Gastrocnemius medialis (tissue), 4 donors: ENCODE measurements around the gene SELENOF. TPM values are rescaled to one million over a fixed set of nuclear protein-coding genes. Genes with fewer than 3 reads are reported as not detected.

Experiments
- ATAC-seq, 2 donors: fragments of 150-250 bp; one replicate each; pipeline ENCODE4 v1.9.1; 2016
- DNase-seq, 2 donors: peaks; one replicate each; pipeline ENCODE4 v3.0.0-alpha.2; 2019
- H3K27ac ChIP-seq, 4 donors: fragments of 200-600 bp; sonication (generic); 1 replicate in 1 of 4; 2 replicates in 3 of 4; pipeline ENCODE4 v1.5.1; 2016 to 2018; ENCODE audit warnings: mild to moderate bottlenecking in 2 of 4, moderate library complexity in 1 of 4
- H3K27me3 ChIP-seq, 3 donors: fragments of 200-600 bp; sonication (generic) in 2 of 3; 1 replicate in 1 of 3; 2 replicates in 2 of 3; pipeline versions ENCODE4 v1.5.1 to v1.6.0; 2016 to 2019; ENCODE audit warnings: mild to moderate bottlenecking in 1 of 3, moderate library complexity in 1 of 3
- H3K36me3 ChIP-seq, 2 donors: fragments of 200-600 bp; sonication (generic) in 1 of 2; one replicate each; pipeline ENCODE4 v1.5.1; 2017 to 2018
- H3K4me1 ChIP-seq, 2 donors: fragments of 200-600 bp; sonication (generic) in 1 of 2; one replicate each; pipeline ENCODE4 v1.5.1; 2016 to 2017; ENCODE audit warnings: mild to moderate bottlenecking in 2 of 2
- H3K4me3 ChIP-seq, 4 donors: fragments of 200-600 bp; sonication (generic) in 3 of 4; 1 replicate in 1 of 4; 2 replicates in 3 of 4; pipeline ENCODE4 v1.5.1; 2016 to 2019; ENCODE audit warnings: mild to moderate bottlenecking in 2 of 4
- H3K9me3 ChIP-seq, 3 donors: fragments of 200-600 bp; sonication (generic) in 2 of 3; 1 replicate in 1 of 3; 2 replicates in 2 of 3; pipeline ENCODE4 v1.5.1; 2016 to 2019
- POLR2A ChIP-seq, 2 donors: fragments of 450-650 bp; IDR thresholded peaks; one replicate each; pipeline ENCODE4 v1.6.1; 2017; ENCODE audit warnings: antibody characterized with exemption in 2 of 2, mild to moderate bottlenecking in 2 of 2, moderate library complexity in 2 of 2
- in situ Hi-C, 4 donors: fragments of 200-750 bp; cut with MboI; loops; one replicate each; pipeline versions ENCODE4 v1.15.0 to v1.8.0; 2017; ENCODE audit warnings: low sequenced_read_pairs in 4 of 4
- intact Hi-C: fragments of 100-400 bp; cut with DNase I; formaldehyde crosslinking; loops from one replicate; pipeline ENCODE4 v1.15.1; 2023; ENCODE audit warnings: low total_unique reads
- total RNA-seq, 4 donors: library from RNA; depleted of rRNA; stranded (reverse); fragments of >200 nt; gene quantifications; one replicate each; pipeline versions ENCODE4 v1.1.0 to v1.2.3, GENCODE V29; 2016
- TF ChIP-seq, protein P1 (sequence below), 5 experiments: fragments of 450-650 bp in 3 of 5; fragments of 200-600 bp in 2 of 5; sonication (generic) in 2 of 5; IDR thresholded peaks in 4 of 5; conservative IDR thresholded peaks in 1 of 5; 1 replicate in 4 of 5; 2 replicates in 1 of 5; pipeline ENCODE4 v1.5.1; 2016 to 2019; ENCODE audit warnings: antibody characterized with exemption in 5 of 5, mild to moderate bottlenecking in 3 of 5, moderate library complexity in 3 of 5

Gene SELENOF
- total RNA-seq, 4 donors from 2014 or later: 41.3 to 66.8 (median 47.2) TPM

DNA sequence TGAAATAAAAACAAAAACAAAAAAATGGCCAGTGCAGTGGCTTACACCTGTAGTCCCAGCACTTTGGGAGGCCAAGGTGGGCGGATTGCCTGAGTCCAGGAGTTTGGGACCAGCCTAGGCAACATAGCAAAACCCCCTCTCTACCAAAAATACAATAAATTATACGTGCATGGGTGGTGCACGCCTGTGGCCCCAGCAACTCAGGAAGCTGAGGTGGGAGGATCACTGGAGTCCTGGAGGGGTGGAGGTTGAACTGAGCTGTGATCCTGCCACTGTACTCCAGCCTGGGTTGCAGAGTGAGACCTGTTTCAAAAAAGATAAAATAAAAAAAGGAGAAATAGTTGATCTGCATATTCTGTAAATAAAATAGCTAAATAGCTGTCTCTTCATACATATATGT lies 41.8 kb upstream of the SELENOF start:
- TF ChIP-seq POLR2A (IDR thresholded peaks at IDR 0.05): no peak
- TF ChIP-seq, protein P1, sequence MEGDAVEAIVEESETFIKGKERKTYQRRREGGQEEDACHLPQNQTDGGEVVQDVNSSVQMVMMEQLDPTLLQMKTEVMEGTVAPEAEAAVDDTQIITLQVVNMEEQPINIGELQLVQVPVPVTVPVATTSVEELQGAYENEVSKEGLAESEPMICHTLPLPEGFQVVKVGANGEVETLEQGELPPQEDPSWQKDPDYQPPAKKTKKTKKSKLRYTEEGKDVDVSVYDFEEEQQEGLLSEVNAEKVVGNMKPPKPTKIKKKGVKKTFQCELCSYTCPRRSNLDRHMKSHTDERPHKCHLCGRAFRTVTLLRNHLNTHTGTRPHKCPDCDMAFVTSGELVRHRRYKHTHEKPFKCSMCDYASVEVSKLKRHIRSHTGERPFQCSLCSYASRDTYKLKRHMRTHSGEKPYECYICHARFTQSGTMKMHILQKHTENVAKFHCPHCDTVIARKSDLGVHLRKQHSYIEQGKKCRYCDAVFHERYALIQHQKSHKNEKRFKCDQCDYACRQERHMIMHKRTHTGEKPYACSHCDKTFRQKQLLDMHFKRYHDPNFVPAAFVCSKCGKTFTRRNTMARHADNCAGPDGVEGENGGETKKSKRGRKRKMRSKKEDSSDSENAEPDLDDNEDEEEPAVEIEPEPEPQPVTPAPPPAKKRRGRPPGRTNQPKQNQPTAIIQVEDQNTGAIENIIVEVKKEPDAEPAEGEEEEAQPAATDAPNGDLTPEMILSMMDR (IDR thresholded peaks at IDR 0.05 in 4 of 5, conservative IDR thresholded peaks at IDR 0.05 in 1 of 5): no peak
- Histone ChIP-seq H3K4me1 (no peaks in the 10 kb centered on the region), H3K36me3 (no peaks in the 10 kb centered on the region), H3K27ac (no peak overlapping the region), H3K27me3 (no peaks in the 10 kb centered on the region), H3K9me3 (no peaks in the 10 kb centered on the region), H3K4me3 (no peak overlapping the region)
- intact Hi-C loops: no loop called here
- DNase-seq (no peak), ATAC-seq (no peak)
- in situ Hi-C loops: loop anchor here (10.0 to 25.0 kb wide), 2 partner anchors 101 to 118 kb away; no protein-coding TSS in a partner anchor

DNA sequence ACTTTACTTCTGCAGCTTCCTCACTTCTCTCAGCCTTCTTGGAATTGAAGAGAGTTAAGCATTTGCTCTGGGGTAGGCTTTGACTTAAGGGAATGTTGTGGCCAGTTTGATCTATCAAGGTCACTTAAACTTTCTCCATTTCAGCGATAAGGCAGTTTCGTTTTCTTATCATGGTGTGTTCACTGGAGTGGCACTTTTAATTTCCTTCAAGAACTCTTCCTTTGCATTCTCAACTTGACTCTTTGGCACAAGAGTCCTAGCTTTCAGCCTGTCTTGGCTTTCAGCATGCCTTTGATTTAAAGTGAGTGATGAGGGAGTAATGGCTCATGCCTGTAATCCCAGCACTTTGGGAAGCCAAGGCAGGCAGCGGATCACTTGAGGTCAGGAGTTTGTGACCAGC lies 39.2 kb upstream of the SELENOF start:
- H3K9me3 ChIP-seq: no peaks in the 10 kb centered on the region
- H3K4me1 ChIP-seq: peaks cover 0 to under 1% of the 10 kb centered on the region in 2 donors
- DNase-seq (no peak), ATAC-seq (no peak)
- in situ Hi-C loops (loop anchor here (10.0 to 25.0 kb wide), 2 partner anchors 98 to 116 kb away; no protein-coding TSS in a partner anchor), intact Hi-C loops (no loop called here)
- H3K27ac ChIP-seq: no peak overlapping the region
- H3K4me3 ChIP-seq: no peak overlapping the region
- TF ChIP-seq, protein P1 (IDR thresholded peaks at IDR 0.05 in 4 of 5, conservative IDR thresholded peaks at IDR 0.05 in 1 of 5): no peak
- TF ChIP-seq POLR2A (IDR thresholded peaks at IDR 0.05): no peak
- H3K27me3 ChIP-seq: no peaks in the 10 kb centered on the region
- no peaks in the 10 kb centered on the region for H3K36me3 ChIP-seq

DNA sequence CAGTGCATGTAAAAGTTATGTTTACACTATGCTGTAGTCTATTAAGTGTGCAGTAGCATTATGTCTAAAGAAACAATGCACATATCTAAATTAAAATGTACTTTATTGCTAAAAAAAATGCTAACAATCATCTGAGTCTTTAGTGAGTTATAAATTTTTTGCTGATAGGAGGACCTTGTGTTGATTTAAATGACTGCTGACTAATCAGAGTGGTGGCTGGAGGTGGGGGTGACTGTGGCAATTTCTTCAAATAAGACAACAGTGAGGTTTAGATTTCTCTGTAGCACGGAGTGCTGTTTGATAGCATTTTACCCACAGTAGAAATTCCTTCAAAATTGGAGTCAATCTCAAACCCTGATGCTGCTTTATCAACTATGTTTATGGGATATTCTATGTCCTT lies 37.5 kb upstream of the SELENOF start:
- in situ Hi-C loops (loop anchor here (10.0 to 25.0 kb wide), 2 partner anchors 97 to 114 kb away; no protein-coding TSS in a partner anchor), intact Hi-C loops (no loop called here)
- Histone ChIP-seq H3K4me3 (no peak overlapping the region), H3K4me1 (peaks cover 0 to 11% of the 10 kb centered on the region in 2 donors), H3K27me3 (no peaks in the 10 kb centered on the region), H3K9me3 (no peaks in the 10 kb centered on the region), H3K36me3 (no peaks in the 10 kb centered on the region), H3K27ac (no peak overlapping the region)
- TF ChIP-seq, protein P1 (IDR thresholded peaks at IDR 0.05 in 4 of 5, conservative IDR thresholded peaks at IDR 0.05 in 1 of 5): no peak
- no peak for TF ChIP-seq POLR2A (IDR thresholded peaks at IDR 0.05)
- DNase-seq (no peak), ATAC-seq (no peak)

DNA sequence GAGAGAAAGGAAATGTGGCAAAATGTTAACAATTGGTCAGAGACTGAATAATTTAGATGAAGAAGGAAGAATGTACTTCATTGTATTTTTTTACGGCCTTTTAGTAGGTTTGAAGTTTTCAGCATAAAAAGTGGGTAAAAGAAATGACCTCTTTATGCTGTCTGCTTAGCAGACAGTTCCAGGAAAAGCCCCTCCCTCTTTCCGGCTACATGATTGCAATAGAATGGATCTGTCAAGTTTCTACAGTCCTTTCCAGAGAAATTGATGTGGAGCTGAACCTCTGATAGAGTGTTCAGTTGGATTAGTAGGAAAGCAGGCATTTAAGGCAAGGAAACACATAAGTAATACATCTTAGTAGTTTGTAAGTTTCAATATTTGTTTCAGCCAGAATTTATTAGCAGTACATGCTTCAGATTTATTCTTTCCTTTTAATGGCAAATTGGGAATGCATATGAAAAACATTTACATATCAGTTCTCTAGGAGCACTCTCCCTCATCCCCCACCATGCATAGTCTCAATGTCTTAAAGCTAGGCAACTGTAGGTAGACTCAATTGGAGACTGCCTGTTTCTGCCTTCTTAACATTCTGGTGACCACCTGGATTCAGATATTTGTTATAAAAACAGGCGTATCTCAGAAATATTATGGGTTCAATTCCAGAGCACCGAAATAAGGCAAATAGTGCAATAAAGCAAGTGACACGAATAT lies 36.9 kb upstream of the SELENOF start:
- DNase-seq (no peak), ATAC-seq (no peak)
- H3K36me3 ChIP-seq: no peaks in the 10 kb centered on the region
- H3K27ac ChIP-seq: no peak overlapping the region
- TF ChIP-seq, protein P1 (IDR thresholded peaks at IDR 0.05 in 4 of 5, conservative IDR thresholded peaks at IDR 0.05 in 1 of 5): no peak
- no peak for TF ChIP-seq POLR2A (IDR thresholded peaks at IDR 0.05)
- in situ Hi-C loops (loop anchor here (10.0 to 25.0 kb wide), 2 partner anchors 96 to 114 kb away; no protein-coding TSS in a partner anchor), intact Hi-C loops (no loop called here)
- no peaks in the 10 kb centered on the region for H3K9me3 ChIP-seq
- no peak overlapping the region for H3K4me3 ChIP-seq
- peaks cover 0 to 11% of the 10 kb centered on the region in 2 donors for H3K4me1 ChIP-seq
- H3K27me3 ChIP-seq: no peaks in the 10 kb centered on the region
